Adrenal gland (tissue), 12 donors: ENCODE measurements around the gene TYMP. TPM values are rescaled to one million over a fixed set of nuclear protein-coding genes. Genes with fewer than 3 reads are reported as not detected.

Source experiments
- DNase-seq, 7 donors: peaks; one replicate each; pipeline ENCODE4 v3.0.0-alpha.2; 2019 to 2020
- H3K27ac ChIP-seq, 5 donors: fragments of 200-600 bp; sonication (generic) in 4 of 5; 1 replicate in 3 of 5; 2 replicates in 2 of 5; pipeline versions ENCODE4 v1.5.1 to v1.8.0; 2016 to 2020; ENCODE audit warnings: mild to moderate bottlenecking in 1 of 5
- H3K27me3 ChIP-seq: fragments of 200-600 bp; 2 replicates; pipeline ENCODE4 v1.8.0; 2021
- H3K36me3 ChIP-seq, 2 donors: fragments of 200-600 bp; replicated peaks in 1 of 2; 1 replicate in 1 of 2; 2 replicates in 1 of 2; pipeline versions ENCODE4 v1.5.1 to v1.8.0; 2018 to 2022
- H3K4me1 ChIP-seq, 2 donors: fragments of 200-600 bp; replicated peaks in 1 of 2; 1 replicate in 1 of 2; 2 replicates in 1 of 2; pipeline versions ENCODE4 v1.5.1 to v1.8.0; 2018 to 2021
- H3K4me3 ChIP-seq, 4 donors: fragments of 200-600 bp; sonication (generic) in 3 of 4; one replicate each; pipeline ENCODE4 v1.5.1; 2016 to 2018
- H3K9me3 ChIP-seq, 3 donors: fragments of 200-600 bp; sonication (generic) in 1 of 3; replicated peaks in 1 of 3; 1 replicate in 2 of 3; 2 replicates in 1 of 3; pipeline versions ENCODE4 v1.5.1 to v1.8.0; 2016 to 2021
- POLR2A ChIP-seq, 2 donors: fragments of 450-650 bp; IDR thresholded peaks; one replicate each; pipeline ENCODE4 v1.6.1; 2017; ENCODE audit warnings: antibody characterized with exemption in 2 of 2, mild to moderate bottlenecking in 2 of 2, moderate library complexity in 1 of 2
- WGBS, 4 donors: extraction: QIAGEN DNeasy Blood & Tissue Kit in 2 of 4; methylation state at CpG; one replicate each; pipeline versions ENCODE4 v1.1.5 to v1.1.7; 2013 to 2017; 5-methylcytosine and 5-hydroxymethylcytosine counted together
- intact Hi-C, 2 donors: fragments of 100-400 bp; cut with DNase I; formaldehyde crosslinking; loops; one replicate each; pipeline versions ENCODE4 v1.14.1 to v1.15.0; 2022 to 2023
- polyA plus RNA-seq, 3 donors: library from polyadenylated mRNA; stranded (reverse); fragments of 200-250 nt in 2 of 3; fragments of 350-450 nt in 1 of 3; fragmentation: Illumina TruSeq in 1 of 3; extraction: RNeasy Lipid Tissue Mini Kit (QIAGEN cat#74804) in 1 of 3; gene quantifications; one replicate each; pipeline ENCODE4 v1.2.3, GENCODE V29; 2013 to 2014
- total RNA-seq, 9 donors: library from RNA; depleted of rRNA in 4 of 9; stranded (reverse); fragments of >200 nt in 4 of 9; fragments of 120-200 nt in 1 of 9; fragmentation: NEBNext Ultra II Directional in 1 of 9; extraction: Animal tissue kit (Norgen Biotek cat#: 25700) in 1 of 9; gene quantifications; one replicate each; pipeline versions ENCODE4 v1.1.0 to v1.2.4, GENCODE V29; 2013 to 2023
- TF ChIP-seq, protein P1 (sequence below), 6 experiments: fragments of 450-650 bp in 4 of 6; fragments of 200-600 bp in 2 of 6; sonication (generic) in 1 of 6; IDR thresholded peaks; 1 replicate in 5 of 6; 2 replicates in 1 of 6; pipeline versions ENCODE4 v1.5.1 to v1.8.0; 2016 to 2021; ENCODE audit warnings: antibody characterized with exemption in 6 of 6, mild to moderate bottlenecking in 2 of 6, moderate library complexity in 1 of 6
- donor health status: healthy with polysubstance abuse.
- donor health status: Bipolar disorder and iron deficiency.
- donor health status: DM: yes; HTN: yes; CAD: no.
- donor health status: DM: no; HTN: no; CAD: no.
- donor health status: DM: no; HTN: no; CAD: no.
- donor health status: DM: yes; HTN: yes; CAD: no.

The TYMP gene
- total and polyA plus RNA-seq, 12 donors = 1.9 to 152 (median 64.5) TPM

DNA sequence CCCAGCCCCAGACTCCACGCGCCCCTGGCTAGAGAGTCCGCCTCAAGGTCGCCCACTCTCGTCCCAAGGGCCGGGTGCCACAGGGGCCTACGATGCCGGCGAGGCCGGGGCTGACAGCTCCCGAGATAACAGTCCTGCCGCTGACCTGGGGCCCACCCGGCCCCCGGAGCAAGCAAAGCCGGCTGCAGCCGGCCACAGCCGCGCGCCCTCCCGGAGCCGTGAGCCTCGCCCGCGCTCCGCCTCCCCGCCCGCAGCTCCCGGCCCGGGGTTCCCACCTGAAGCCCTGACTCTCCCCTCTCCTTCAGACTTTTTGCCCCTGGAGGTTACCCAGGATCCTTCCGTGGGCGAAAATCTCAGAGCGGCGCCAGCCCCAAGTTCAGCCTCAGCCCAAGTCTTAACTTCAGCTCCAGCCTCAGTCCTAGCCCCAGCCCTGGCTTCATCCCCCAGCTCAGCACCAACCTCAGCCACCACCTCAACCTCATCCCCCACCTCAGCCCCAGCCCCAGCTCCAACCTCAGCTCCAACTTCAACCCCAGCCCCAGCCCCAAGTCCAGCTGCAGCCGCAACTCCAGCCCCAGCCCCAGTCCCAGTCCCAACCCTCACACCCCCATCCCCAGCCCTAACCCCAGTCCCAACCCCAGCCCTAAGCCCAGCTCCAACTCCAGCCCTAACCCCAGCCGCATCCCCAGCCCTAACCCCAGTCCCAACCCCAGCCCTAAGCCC lies 17.6 kb upstream of the TYMP start:
- TF ChIP-seq, protein P1, sequence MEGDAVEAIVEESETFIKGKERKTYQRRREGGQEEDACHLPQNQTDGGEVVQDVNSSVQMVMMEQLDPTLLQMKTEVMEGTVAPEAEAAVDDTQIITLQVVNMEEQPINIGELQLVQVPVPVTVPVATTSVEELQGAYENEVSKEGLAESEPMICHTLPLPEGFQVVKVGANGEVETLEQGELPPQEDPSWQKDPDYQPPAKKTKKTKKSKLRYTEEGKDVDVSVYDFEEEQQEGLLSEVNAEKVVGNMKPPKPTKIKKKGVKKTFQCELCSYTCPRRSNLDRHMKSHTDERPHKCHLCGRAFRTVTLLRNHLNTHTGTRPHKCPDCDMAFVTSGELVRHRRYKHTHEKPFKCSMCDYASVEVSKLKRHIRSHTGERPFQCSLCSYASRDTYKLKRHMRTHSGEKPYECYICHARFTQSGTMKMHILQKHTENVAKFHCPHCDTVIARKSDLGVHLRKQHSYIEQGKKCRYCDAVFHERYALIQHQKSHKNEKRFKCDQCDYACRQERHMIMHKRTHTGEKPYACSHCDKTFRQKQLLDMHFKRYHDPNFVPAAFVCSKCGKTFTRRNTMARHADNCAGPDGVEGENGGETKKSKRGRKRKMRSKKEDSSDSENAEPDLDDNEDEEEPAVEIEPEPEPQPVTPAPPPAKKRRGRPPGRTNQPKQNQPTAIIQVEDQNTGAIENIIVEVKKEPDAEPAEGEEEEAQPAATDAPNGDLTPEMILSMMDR (IDR thresholded peaks at IDR 0.05) = no peak
- TF ChIP-seq POLR2A (IDR thresholded peaks at IDR 0.05) = no peak
- Histone ChIP-seq H3K4me3 (no peak overlapping the region), H3K4me1 (peaks cover 0 to 12% of the 10 kb centered on the region in 2 donors), H3K27me3 (peaks cover 26% of the 10 kb centered on the region), H3K36me3 (no peaks in the 10 kb centered on the region), H3K9me3 (no peaks in the 10 kb centered on the region), H3K27ac (no peak overlapping the region)
- 22 to 67% (median 25%) methylated on average over 5 to 35 of the region's 35 CpGs for WGBS, 4 donors
- no peak for DNase-seq
- intact Hi-C loops = no loop called here

DNA sequence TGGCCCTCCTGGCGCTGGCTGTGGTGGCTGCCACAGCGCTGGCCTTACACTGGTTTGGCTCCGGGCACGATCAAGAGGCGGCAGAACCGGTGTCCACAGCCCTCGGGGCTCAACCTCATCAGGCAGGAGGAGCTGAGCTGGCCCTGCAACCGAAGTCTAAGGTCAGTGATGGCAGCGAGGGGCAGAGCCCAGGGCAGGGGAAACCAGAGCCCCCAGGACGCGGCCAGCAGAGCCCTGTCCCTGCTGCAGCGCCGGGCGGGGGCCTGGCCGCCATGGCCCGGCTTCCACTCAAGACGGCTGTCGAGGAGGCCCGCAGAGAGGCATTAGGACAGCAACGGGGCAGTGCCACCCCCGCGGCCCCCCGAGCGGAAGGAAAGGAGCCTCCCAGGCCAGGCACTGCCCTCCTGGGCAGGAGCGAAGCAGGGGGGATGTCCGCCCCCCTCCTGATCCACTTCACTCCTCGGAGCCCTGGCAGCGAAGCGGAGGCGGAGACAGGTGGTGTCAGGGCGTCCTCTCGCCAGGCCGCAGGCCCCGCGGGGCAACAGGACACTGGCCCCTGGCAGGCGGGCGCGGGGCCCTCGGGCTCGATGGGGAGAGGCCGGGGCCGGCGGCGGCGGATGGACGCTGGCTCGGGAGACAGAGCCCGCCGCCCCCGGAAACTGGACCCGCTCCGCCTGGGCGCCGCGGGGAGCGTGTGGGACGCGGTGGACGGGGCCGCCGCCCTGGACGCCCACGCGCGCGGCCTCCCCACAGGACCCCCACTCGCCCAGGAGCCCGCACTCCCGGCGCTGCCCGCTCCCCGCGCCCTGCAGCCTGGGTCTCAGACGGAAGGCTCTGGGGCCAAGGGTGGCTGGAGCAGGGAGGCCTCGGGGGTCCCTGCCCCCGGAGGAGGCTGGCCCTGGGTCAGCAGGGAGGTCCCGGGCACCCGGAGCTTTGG lies 16.8 kb upstream of the TYMP start:
- TF ChIP-seq, protein P1 (IDR thresholded peaks at IDR 0.05) = no peak
- TF ChIP-seq POLR2A (IDR thresholded peaks at IDR 0.05) = no peak
- Histone ChIP-seq H3K27me3 (peaks cover 26% of the 10 kb centered on the region), H3K4me3 (no peak overlapping the region), H3K4me1 (peaks cover 0 to 12% of the 10 kb centered on the region in 2 donors), H3K9me3 (no peaks in the 10 kb centered on the region), H3K36me3 (no peaks in the 10 kb centered on the region), H3K27ac (no peak overlapping the region)
- 45 to 100% (median 59%) methylated on average over 2 to 78 of the region's 78 CpGs for WGBS, 4 donors
- DNase-seq = no peak
- intact Hi-C loops = no loop called here

DNA sequence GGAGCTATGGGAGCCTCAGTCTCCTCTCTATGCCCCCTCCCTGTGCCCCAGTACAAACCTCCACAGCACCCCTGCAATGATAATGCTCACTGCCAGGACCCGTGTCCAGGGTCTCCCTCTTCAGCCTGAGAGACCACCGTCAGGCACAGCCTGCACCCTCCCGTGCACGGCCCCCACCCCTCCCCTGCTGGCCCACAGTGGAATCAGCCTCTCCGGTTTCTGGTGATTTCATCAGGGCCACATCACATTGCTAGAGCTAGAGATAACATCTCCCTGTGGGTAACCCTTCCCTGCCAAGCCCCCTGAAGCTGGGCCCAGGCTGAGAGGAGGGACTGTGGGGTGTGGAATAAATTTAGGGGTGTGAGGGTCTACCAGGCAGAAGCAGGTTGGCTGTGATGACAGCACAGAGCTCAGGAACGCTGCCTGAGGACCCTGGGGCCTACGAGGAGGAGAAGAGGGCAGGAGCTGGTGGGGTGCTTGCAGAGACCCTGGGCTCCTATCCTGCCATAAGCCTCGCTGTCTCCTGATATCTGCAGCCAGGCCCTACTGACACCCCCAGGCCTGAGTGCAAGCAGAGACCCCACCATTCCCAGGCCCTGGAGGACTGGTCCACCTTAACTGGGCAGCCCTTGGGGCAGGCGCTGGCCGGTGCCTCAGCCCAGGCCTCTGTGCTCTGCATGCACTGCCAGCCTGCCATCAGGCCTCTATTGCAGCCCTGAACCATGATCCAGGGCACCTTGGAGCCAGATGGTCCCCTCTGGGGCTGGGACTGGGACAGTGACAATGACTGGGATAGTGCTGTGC lies 15.9 kb upstream of the TYMP start, which contains the start of gene KLHDC7B:
Gene KLHDC7B, plus strand, starts transcription at position 378 of the 804 bp plus-strand sequence. Its CDS starts 345 bp downstream, at position 723.
- Histone ChIP-seq H3K4me1 (peaks cover 0 to 17% of the 10 kb centered on the region in 2 donors), H3K27me3 (peaks cover 26% of the 10 kb centered on the region), H3K27ac (peak within 1 kb of the TSS in 1 of 5 donors; percentile 61), H3K36me3 (no peaks in the 10 kb centered on the region), H3K4me3 (no peak within 1 kb of the TSS), H3K9me3 (no peaks in the 10 kb centered on the region)
- intact Hi-C loops = no loop called here
- TF ChIP-seq POLR2A (IDR thresholded peaks at IDR 0.05) = no peak
- TF ChIP-seq, protein P1 (IDR thresholded peaks at IDR 0.05) = peak in 1 of 6 experiments; percentile 11
- WGBS, 4 donors = 65 to 86% (median 70%) methylated on average over 7 to 10 of the region's 10 CpGs
- DNase-seq = no peak
